ENCODE data around the gene FLNB.

FLNB gene

DNA sequence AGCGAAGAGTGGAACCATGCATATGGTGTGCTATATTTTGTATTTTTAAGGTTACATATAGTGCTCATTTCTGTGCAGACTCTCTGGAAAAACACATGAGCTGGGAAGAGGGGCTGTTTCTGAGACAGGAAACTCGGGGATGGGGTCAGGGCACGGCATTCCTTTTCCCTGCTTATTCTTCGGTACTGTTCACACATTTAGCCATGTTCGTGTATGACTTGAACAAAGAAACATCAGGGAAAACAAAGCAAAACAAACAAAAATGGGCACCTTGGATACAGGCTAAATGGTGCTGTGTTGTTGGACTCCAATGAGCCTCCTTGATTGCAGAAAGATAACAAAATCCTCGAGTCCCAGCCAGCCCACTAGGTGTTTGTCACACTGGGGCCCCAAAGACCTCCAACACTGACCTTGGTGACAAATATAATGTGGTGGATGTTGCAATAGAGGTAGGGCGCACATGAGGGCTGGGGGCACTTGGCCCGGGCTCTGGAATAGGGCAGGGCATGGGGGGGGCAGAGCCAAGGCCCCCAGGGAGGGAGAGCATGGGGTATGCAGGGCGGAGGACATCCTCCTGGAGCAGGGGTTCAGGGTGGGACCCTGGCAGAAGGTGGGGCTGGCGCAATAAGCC, 183.3 kb downstream of the FLNB start:
- TF ChIP-seq, protein P1, sequence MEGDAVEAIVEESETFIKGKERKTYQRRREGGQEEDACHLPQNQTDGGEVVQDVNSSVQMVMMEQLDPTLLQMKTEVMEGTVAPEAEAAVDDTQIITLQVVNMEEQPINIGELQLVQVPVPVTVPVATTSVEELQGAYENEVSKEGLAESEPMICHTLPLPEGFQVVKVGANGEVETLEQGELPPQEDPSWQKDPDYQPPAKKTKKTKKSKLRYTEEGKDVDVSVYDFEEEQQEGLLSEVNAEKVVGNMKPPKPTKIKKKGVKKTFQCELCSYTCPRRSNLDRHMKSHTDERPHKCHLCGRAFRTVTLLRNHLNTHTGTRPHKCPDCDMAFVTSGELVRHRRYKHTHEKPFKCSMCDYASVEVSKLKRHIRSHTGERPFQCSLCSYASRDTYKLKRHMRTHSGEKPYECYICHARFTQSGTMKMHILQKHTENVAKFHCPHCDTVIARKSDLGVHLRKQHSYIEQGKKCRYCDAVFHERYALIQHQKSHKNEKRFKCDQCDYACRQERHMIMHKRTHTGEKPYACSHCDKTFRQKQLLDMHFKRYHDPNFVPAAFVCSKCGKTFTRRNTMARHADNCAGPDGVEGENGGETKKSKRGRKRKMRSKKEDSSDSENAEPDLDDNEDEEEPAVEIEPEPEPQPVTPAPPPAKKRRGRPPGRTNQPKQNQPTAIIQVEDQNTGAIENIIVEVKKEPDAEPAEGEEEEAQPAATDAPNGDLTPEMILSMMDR (IDR thresholded peaks at IDR 0.05; ENCODE audit: unreplicated experiment in 3 of 3), result no peak
- no peaks in the 10 kb centered on the region for H3K4me1 Mint-ChIP-seq
- peaks cover 4% of the 10 kb centered on the region for H3K27me3 Mint-ChIP-seq (ENCODE audit: low read depth)
- peak overlapping the region in 1 of 3 experiments; percentile 20 for H3K27ac Mint-ChIP-seq
- H3K9me3 Mint-ChIP-seq, result peaks cover 3% of the 10 kb centered on the region
- no peak overlapping the region for H3K4me3 Mint-ChIP-seq
- no peaks in the 10 kb centered on the region for H3K36me3 Mint-ChIP-seq (ENCODE audit: low read depth)

- TF ChIP-seq, protein P1 (IDR thresholded peaks at IDR 0.05; ENCODE audit: unreplicated experiment in 3 of 3), result no peak
- H3K9me3 Mint-ChIP-seq, result peaks cover 3% of the 10 kb centered on the region
- no peaks in the 10 kb centered on the region for H3K36me3 Mint-ChIP-seq (ENCODE audit: low read depth)
- no peak overlapping the region for H3K4me3 Mint-ChIP-seq
- H3K4me1 Mint-ChIP-seq, result no peaks in the 10 kb centered on the region
- H3K27ac Mint-ChIP-seq, result no peak overlapping the region
- peaks cover 6% of the 10 kb centered on the region for H3K27me3 Mint-ChIP-seq (ENCODE audit: low read depth)
Measured at GRCh38 chr3:58192069-58192468, 183.8 kb downstream of the FLNB start.

DNA sequence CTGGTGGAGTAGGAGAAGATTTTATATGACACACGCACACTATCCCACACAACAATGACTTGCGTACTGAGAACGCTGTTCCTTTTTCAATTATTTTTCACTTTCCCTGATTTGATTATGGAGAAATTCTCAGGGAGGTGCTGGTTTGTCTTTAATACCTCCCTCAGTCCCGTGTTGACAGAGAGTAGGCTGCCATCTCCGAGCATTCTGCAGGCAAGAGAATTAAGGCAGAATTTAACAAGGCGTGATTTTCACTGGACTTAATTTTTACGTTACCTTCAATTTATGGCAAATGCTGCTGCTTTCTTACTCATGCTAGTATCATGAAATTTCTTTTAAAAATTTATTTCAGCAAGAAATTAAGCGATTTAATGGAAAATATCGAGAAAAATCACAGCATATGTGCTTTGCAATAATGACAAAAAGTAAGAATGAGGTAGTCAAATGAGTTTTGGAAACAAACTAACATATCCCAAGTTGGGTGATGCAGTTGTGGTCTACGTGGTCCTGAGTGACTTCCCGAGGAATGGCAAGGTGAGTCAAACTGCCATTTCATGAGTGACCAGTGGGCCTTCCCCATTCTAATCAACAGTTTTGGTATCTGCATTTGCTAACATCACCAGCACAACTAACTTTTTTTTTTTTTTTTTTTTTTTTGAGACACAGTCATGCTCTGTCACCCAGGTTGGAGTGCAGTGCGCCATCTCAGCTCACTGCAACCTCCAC, 185.6 kb downstream of the FLNB start:
- TF ChIP-seq, protein P1 (IDR thresholded peaks at IDR 0.05; ENCODE audit: unreplicated experiment in 3 of 3), result no peak
- Mint-ChIP-seq H3K27ac (peak overlapping the region in 2 of 3 experiments; percentile 16 to 55), H3K36me3 (ENCODE audit: low read depth) (no peaks in the 10 kb centered on the region), H3K4me1 (no peaks in the 10 kb centered on the region), H3K27me3 (ENCODE audit: low read depth) (peaks cover 6% of the 10 kb centered on the region), H3K4me3 (no peak overlapping the region), H3K9me3 (peaks cover 3% of the 10 kb centered on the region)

- Mint-ChIP-seq H3K27ac (no peak overlapping the region), H3K4me3 (no peak overlapping the region), H3K27me3 (ENCODE audit: low read depth) (peaks cover 9% of the 10 kb centered on the region), H3K9me3 (peaks cover 1% of the 10 kb centered on the region), H3K4me1 (peaks cover 12% of the 10 kb centered on the region), H3K36me3 (ENCODE audit: low read depth) (no peaks in the 10 kb centered on the region)
- TF ChIP-seq, protein P1 (IDR thresholded peaks at IDR 0.05; ENCODE audit: unreplicated experiment in 3 of 3), result no peak
Measured at GRCh38 chr3:58197588-58197987, 189.4 kb downstream of the FLNB start.

GRCh38 chr3:58198362-58198761, 190.1 kb downstream of the FLNB start:
- no peaks in the 10 kb centered on the region for H3K36me3 Mint-ChIP-seq (ENCODE audit: low read depth)
- TF ChIP-seq, protein P1 (IDR thresholded peaks at IDR 0.05; ENCODE audit: unreplicated experiment in 3 of 3), result no peak
- peaks cover 14% of the 10 kb centered on the region for H3K27me3 Mint-ChIP-seq (ENCODE audit: low read depth)
- no peaks in the 10 kb centered on the region for H3K9me3 Mint-ChIP-seq
- no peak overlapping the region for H3K27ac Mint-ChIP-seq
- H3K4me1 Mint-ChIP-seq, result peaks cover 18% of the 10 kb centered on the region
- no peak overlapping the region for H3K4me3 Mint-ChIP-seq
